ENCODE measurements around the gene DRD5.

Gene DRD5

GRCh38 chr4:9820343-9820742 lies 38.9 kb downstream of the DRD5 start:
- Histone ChIP-seq H3K4me1 (ENCODE audit: control insufficient read depth, insufficient read depth, low read length) (no peaks in the 10 kb centered on the region), H3K4me3 (ENCODE audit: low read length) (no peak overlapping the region), H3K9me3 (ENCODE audit: control insufficient read depth, low read length) (no peaks in the 10 kb centered on the region), H3K27me3 (replicated peaks; ENCODE audit: control insufficient read depth, insufficient read depth, low read length) (no peaks in the 10 kb centered on the region), H3K36me3 (ENCODE audit: control insufficient read depth, insufficient read depth, low read length, severe bottlenecking) (no peaks in the 10 kb centered on the region), H3K9ac (ENCODE audit: low read length) (no peak overlapping the region)
- DNase-seq (ENCODE audit: low read depth), result no peak

GRCh38 chr4:9825049-9825448 lies 43.6 kb downstream of the DRD5 start:
- H3K9me3 ChIP-seq (ENCODE audit: control insufficient read depth, low read length), result peaks cover 6% of the 10 kb centered on the region
- no peaks in the 10 kb centered on the region for H3K36me3 ChIP-seq (ENCODE audit: control insufficient read depth, insufficient read depth, low read length, severe bottlenecking)
- DNase-seq (ENCODE audit: low read depth), result no peak
- no peak overlapping the region for H3K4me3 ChIP-seq (ENCODE audit: low read length)
- no peaks in the 10 kb centered on the region for H3K4me1 ChIP-seq (ENCODE audit: control insufficient read depth, insufficient read depth, low read length)
- no peak overlapping the region for H3K9ac ChIP-seq (ENCODE audit: low read length)
- peaks cover 8% of the 10 kb centered on the region for H3K27me3 ChIP-seq (replicated peaks; ENCODE audit: control insufficient read depth, insufficient read depth, low read length)

GRCh38 chr4:9826551-9826950 lies 45.1 kb downstream of the DRD5 start:
- H3K4me1 ChIP-seq (ENCODE audit: control insufficient read depth, insufficient read depth, low read length), result no peaks in the 10 kb centered on the region
- H3K27me3 ChIP-seq (replicated peaks; ENCODE audit: control insufficient read depth, insufficient read depth, low read length), result peaks cover 8% of the 10 kb centered on the region
- H3K9ac ChIP-seq (ENCODE audit: low read length), result no peak overlapping the region
- no peak for DNase-seq (ENCODE audit: low read depth)
- H3K4me3 ChIP-seq (ENCODE audit: low read length), result no peak overlapping the region
- H3K9me3 ChIP-seq (ENCODE audit: control insufficient read depth, low read length), result peaks cover 6% of the 10 kb centered on the region
- no peaks in the 10 kb centered on the region for H3K36me3 ChIP-seq (ENCODE audit: control insufficient read depth, insufficient read depth, low read length, severe bottlenecking)

GRCh38 chr4:9832640-9833039 lies 51.2 kb downstream of the DRD5 start:
- H3K9me3 ChIP-seq (ENCODE audit: control insufficient read depth, low read length), result peaks cover 2% of the 10 kb centered on the region

GRCh38 chr4:9833421-9833820 lies 52.0 kb downstream of the DRD5 start:
- H3K9me3 ChIP-seq (ENCODE audit: control insufficient read depth, low read length), result peaks cover 2% of the 10 kb centered on the region
- H3K9ac ChIP-seq (ENCODE audit: low read length), result no peak overlapping the region
- peaks cover 8% of the 10 kb centered on the region for H3K27me3 ChIP-seq (replicated peaks; ENCODE audit: control insufficient read depth, insufficient read depth, low read length)
- H3K4me1 ChIP-seq (ENCODE audit: control insufficient read depth, insufficient read depth, low read length), result no peaks in the 10 kb centered on the region
- no peak overlapping the region for H3K4me3 ChIP-seq (ENCODE audit: low read length)
- DNase-seq (ENCODE audit: low read depth), result no peak
- H3K36me3 ChIP-seq (ENCODE audit: control insufficient read depth, insufficient read depth, low read length, severe bottlenecking), result no peaks in the 10 kb centered on the region

More at GRCh38 chr4:9832640-9833039, 51.2 kb downstream of the DRD5 start:
- Histone ChIP-seq H3K27me3 (replicated peaks; ENCODE audit: control insufficient read depth, insufficient read depth, low read length) (peaks cover 12% of the 10 kb centered on the region), H3K4me1 (ENCODE audit: control insufficient read depth, insufficient read depth, low read length) (no peaks in the 10 kb centered on the region), H3K4me3 (ENCODE audit: low read length) (no peak overlapping the region), H3K9ac (ENCODE audit: low read length) (no peak overlapping the region), H3K36me3 (ENCODE audit: control insufficient read depth, insufficient read depth, low read length, severe bottlenecking) (no peaks in the 10 kb centered on the region)
- no peak for DNase-seq (ENCODE audit: low read depth)

All from adipocyte (in vitro differentiated cells).